Peyer's patch (tissue), 4 donors: Measurements from ENCODE around the gene DPYD. TPM values are rescaled to one million over a fixed set of nuclear protein-coding genes. Genes with fewer than 3 reads are reported as not detected.

Experiments used
- DNase-seq, 3 donors: peaks; one replicate each; pipeline ENCODE4 v3.0.0-alpha.2; 2017 to 2019
- H3K27ac ChIP-seq, 4 donors: fragments of 200-600 bp; sonication (generic); one replicate each; pipeline ENCODE4 v1.5.1; 2016 to 2019
- H3K27me3 ChIP-seq, 2 donors: fragments of 200-600 bp; sonication (generic); one replicate each; pipeline ENCODE4 v1.5.1; 2019
- H3K36me3 ChIP-seq, 3 donors: fragments of 200-600 bp; sonication (generic); one replicate each; pipeline ENCODE4 v1.5.1; 2016 to 2019
- H3K4me1 ChIP-seq, 4 donors: fragments of 200-600 bp; sonication (generic); one replicate each; pipeline ENCODE4 v1.5.1; 2016 to 2019
- H3K4me3 ChIP-seq, 4 donors: fragments of 200-600 bp; sonication (generic); 1 replicate in 3 of 4; 2 replicates in 1 of 4; pipeline ENCODE4 v1.5.1; 2016 to 2019; ENCODE audit warnings: mild to moderate bottlenecking in 1 of 4
- H3K9me3 ChIP-seq, 4 donors: fragments of 200-600 bp; sonication (generic); one replicate each; pipeline ENCODE4 v1.5.1; 2016 to 2019; ENCODE audit warnings: mild to moderate bottlenecking in 1 of 4
- CTCF ChIP-seq, 6 experiments: fragments of 450-650 bp in 4 of 6; fragments of 200-600 bp in 2 of 6; sonication (generic) in 1 of 6; IDR thresholded peaks; one replicate each; pipeline ENCODE4 v1.5.1; 2017 to 2019; ENCODE audit warnings: antibody characterized with exemption in 6 of 6, mild to moderate bottlenecking in 3 of 6, moderate library complexity in 1 of 6
- POLR2A ChIP-seq, 2 donors: fragments of 450-650 bp; IDR thresholded peaks; one replicate each; pipeline ENCODE4 v1.5.1; 2017; ENCODE audit warnings: antibody characterized with exemption in 2 of 2, mild to moderate bottlenecking in 2 of 2, moderate library complexity in 2 of 2
- total RNA-seq, 4 donors: library from RNA; depleted of rRNA; stranded (reverse); fragments of >200 nt; gene quantifications; one replicate each; pipeline ENCODE4 v1.1.0, GENCODE V29; 2016

Gene DPYD
- total RNA-seq, 4 donors from 2014 or later, result 30.8 to 39.7 (median 36.4) TPM

- Histone ChIP-seq H3K4me1 (no peaks in the 10 kb centered on the region), H3K36me3 (no peaks in the 10 kb centered on the region), H3K27ac (no peak overlapping the region), H3K27me3 (no peaks in the 10 kb centered on the region), H3K9me3 (no peaks in the 10 kb centered on the region), H3K4me3 (no peak overlapping the region)
- TF ChIP-seq POLR2A (IDR thresholded peaks at IDR 0.05), result no peak
- no peak for TF ChIP-seq CTCF (IDR thresholded peaks at IDR 0.05)
- no peak for DNase-seq
These were observed 613.7 kb downstream of the DPYD start for GRCh38 chr1:97307151-97307550.

- no peak for TF ChIP-seq CTCF (IDR thresholded peaks at IDR 0.05)
- no peak for TF ChIP-seq POLR2A (IDR thresholded peaks at IDR 0.05)
- no peak for DNase-seq
- Histone ChIP-seq H3K4me3 (no peak overlapping the region), H3K27ac (no peak overlapping the region), H3K36me3 (no peaks in the 10 kb centered on the region), H3K9me3 (no peaks in the 10 kb centered on the region), H3K27me3 (no peaks in the 10 kb centered on the region), H3K4me1 (no peaks in the 10 kb centered on the region)
These were observed 614.3 kb downstream of the DPYD start for GRCh38 chr1:97306504-97306903.

- no peak for DNase-seq
- no peaks in the 10 kb centered on the region for H3K36me3 ChIP-seq
- no peak for TF ChIP-seq CTCF (IDR thresholded peaks at IDR 0.05)
- TF ChIP-seq POLR2A (IDR thresholded peaks at IDR 0.05), result no peak
- no peaks in the 10 kb centered on the region for H3K4me1 ChIP-seq
- no peaks in the 10 kb centered on the region for H3K27me3 ChIP-seq
- no peaks in the 10 kb centered on the region for H3K9me3 ChIP-seq
- no peak overlapping the region for H3K4me3 ChIP-seq
- H3K27ac ChIP-seq, result no peak overlapping the region
These were observed 616.5 kb downstream of the DPYD start for GRCh38 chr1:97304366-97304765.

- H3K27ac ChIP-seq, result no peak overlapping the region
- TF ChIP-seq POLR2A (IDR thresholded peaks at IDR 0.05) (no peak), CTCF (IDR thresholded peaks at IDR 0.05) (no peak)
- H3K9me3 ChIP-seq, result no peaks in the 10 kb centered on the region
- no peaks in the 10 kb centered on the region for H3K4me1 ChIP-seq
- no peaks in the 10 kb centered on the region for H3K27me3 ChIP-seq
- no peaks in the 10 kb centered on the region for H3K36me3 ChIP-seq
- H3K4me3 ChIP-seq, result no peak overlapping the region
- DNase-seq, result no peak
These were observed 621.9 kb downstream of the DPYD start for GRCh38 chr1:97298966-97299365.

- TF ChIP-seq CTCF (IDR thresholded peaks at IDR 0.05) (no peak), POLR2A (IDR thresholded peaks at IDR 0.05) (no peak)
These were observed 623.2 kb downstream of the DPYD start for GRCh38 chr1:97297611-97298010.

GRCh38 chr1:97281962-97282361 is 638.9 kb downstream of the DPYD start:
- Histone ChIP-seq H3K27ac (no peak overlapping the region), H3K36me3 (no peaks in the 10 kb centered on the region), H3K27me3 (no peaks in the 10 kb centered on the region), H3K4me3 (no peak overlapping the region), H3K4me1 (no peaks in the 10 kb centered on the region), H3K9me3 (no peaks in the 10 kb centered on the region)
- no peak for TF ChIP-seq CTCF (IDR thresholded peaks at IDR 0.05)
- no peak for TF ChIP-seq POLR2A (IDR thresholded peaks at IDR 0.05)
- DNase-seq, result no peak

More at GRCh38 chr1:97297611-97298010, 623.2 kb downstream of the DPYD start:
- Histone ChIP-seq H3K36me3 (no peaks in the 10 kb centered on the region), H3K27ac (no peak overlapping the region), H3K4me3 (no peak overlapping the region), H3K9me3 (no peaks in the 10 kb centered on the region), H3K4me1 (no peaks in the 10 kb centered on the region), H3K27me3 (no peaks in the 10 kb centered on the region)
- no peak for DNase-seq
